Measurements from ENCODE around the gene AK8.

GRCh38 chr9:132886334-132886725, 8.2 kb upstream of the AK8 start:
- TF ChIP-seq CTCF (conservative IDR thresholded peaks at IDR 0.05; ENCODE audit: low read depth in 2 of 2) (no peak), JUNB (IDR thresholded peaks at IDR 0.05; ENCODE audit: unreplicated experiment) (no peak), POLR2AphosphoS5 (IDR thresholded peaks at IDR 0.05; ENCODE audit: low read depth) (no peak), ETS1 (IDR thresholded peaks at IDR 0.05) (no peak), EZH2 (IDR thresholded peaks at IDR 0.05; ENCODE audit: low read depth, unreplicated experiment) (no peak), ZNF331 (CRISPR knock-in tag; IDR thresholded peaks at IDR 0.05; ENCODE audit: low read depth) (no peak), CREB1 (CRISPR knock-in tag; IDR thresholded peaks at IDR 0.05; ENCODE audit: low read depth) (no peak), EZH2phosphoT487 (IDR thresholded peaks at IDR 0.05; ENCODE audit: unreplicated experiment) (no peak), ZNF462 (CRISPR knock-in tag; IDR thresholded peaks at IDR 0.05) (no peak), REST (IDR thresholded peaks at IDR 0.05; ENCODE audit: unreplicated experiment) (no peak), STAT1 (IDR thresholded peaks at IDR 0.05; ENCODE audit: unreplicated experiment) (no peak)

Data from GM23338 (cell line).